Prostate gland (tissue), 2 donors: Measurements from ENCODE around the gene SYT6.

Source experiments
- POLR2A ChIP-seq: fragments of 450-650 bp; IDR thresholded peaks from one replicate; pipeline ENCODE4 v1.6.1; 2016; ENCODE audit warnings: antibody characterized with exemption, mild to moderate bottlenecking
- POLR2AphosphoS5 ChIP-seq: sonication (generic); formaldehyde crosslinking; IDR thresholded peaks from one replicate; pipeline ENCODE4 v1.6.1; 2017; ENCODE audit warnings: antibody characterized with exemption
- TF ChIP-seq, protein P1 (sequence below), 4 experiments: fragments of 200-600 bp in 2 of 4; fragments of 450-650 bp in 2 of 4; sonication (generic) in 2 of 4; IDR thresholded peaks; 1 replicate in 3 of 4; 2 replicates in 1 of 4; pipeline ENCODE4 v1.5.1; 2016 to 2019; ENCODE audit warnings: antibody characterized with exemption in 4 of 4, mild to moderate bottlenecking in 2 of 4, moderate library complexity in 2 of 4

DNA sequence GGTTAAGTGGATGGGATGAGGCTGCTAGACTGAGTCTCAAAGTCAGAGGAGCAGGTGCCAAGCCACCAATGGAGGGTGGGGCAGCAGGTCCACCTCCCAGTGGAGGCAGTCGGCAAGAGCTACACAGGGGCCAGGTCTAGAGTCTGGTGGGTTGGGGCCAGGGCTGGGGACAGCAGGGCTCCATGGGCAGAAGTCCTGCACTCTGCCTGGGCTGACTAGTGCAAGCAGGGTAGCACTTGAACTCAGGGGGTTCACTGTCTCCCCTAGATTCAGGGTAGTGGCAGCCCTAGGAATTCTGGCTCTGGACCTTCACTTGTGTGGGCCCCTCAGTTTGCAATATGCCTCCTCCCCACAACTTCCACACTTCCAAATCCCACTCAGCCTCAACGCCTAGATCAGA, 66.2 kb downstream of the SYT6 start:
- TF ChIP-seq, protein P1, sequence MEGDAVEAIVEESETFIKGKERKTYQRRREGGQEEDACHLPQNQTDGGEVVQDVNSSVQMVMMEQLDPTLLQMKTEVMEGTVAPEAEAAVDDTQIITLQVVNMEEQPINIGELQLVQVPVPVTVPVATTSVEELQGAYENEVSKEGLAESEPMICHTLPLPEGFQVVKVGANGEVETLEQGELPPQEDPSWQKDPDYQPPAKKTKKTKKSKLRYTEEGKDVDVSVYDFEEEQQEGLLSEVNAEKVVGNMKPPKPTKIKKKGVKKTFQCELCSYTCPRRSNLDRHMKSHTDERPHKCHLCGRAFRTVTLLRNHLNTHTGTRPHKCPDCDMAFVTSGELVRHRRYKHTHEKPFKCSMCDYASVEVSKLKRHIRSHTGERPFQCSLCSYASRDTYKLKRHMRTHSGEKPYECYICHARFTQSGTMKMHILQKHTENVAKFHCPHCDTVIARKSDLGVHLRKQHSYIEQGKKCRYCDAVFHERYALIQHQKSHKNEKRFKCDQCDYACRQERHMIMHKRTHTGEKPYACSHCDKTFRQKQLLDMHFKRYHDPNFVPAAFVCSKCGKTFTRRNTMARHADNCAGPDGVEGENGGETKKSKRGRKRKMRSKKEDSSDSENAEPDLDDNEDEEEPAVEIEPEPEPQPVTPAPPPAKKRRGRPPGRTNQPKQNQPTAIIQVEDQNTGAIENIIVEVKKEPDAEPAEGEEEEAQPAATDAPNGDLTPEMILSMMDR (IDR thresholded peaks at IDR 0.05), result no peak
- TF ChIP-seq POLR2AphosphoS5, result no peak
- TF ChIP-seq POLR2A, result no peak
